HG03064 (cell line): ENCODE data around the gene MOCS1.

Source experiments
- ATAC-seq: cut with Tn5 transposase; IDR thresholded peaks from one replicate; pipeline ENCODE4 v1.9.1; 2021; ENCODE audit warnings: low read depth; ENCODE audit not compliant: unreplicated experiment

Gene MOCS1

DNA sequence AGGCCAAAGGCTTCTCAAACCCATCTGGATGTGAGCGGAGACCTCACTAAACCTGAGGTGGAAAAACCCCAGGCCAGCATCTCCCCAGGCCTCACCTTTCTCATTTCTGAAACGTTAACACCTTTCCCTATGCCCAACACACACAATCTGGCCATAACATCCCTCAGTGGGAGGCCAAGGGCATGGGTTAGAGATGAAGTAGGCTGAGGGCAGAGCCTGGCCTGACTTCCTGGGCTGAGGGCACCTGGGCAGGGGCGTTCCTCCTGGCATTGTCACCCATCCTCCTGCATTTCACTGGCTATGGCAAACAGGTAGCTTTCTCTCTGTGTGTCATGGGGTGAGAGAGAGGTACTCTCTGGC lies 8.4 kb downstream of the MOCS1 start:
- ATAC-seq = no peak

DNA sequence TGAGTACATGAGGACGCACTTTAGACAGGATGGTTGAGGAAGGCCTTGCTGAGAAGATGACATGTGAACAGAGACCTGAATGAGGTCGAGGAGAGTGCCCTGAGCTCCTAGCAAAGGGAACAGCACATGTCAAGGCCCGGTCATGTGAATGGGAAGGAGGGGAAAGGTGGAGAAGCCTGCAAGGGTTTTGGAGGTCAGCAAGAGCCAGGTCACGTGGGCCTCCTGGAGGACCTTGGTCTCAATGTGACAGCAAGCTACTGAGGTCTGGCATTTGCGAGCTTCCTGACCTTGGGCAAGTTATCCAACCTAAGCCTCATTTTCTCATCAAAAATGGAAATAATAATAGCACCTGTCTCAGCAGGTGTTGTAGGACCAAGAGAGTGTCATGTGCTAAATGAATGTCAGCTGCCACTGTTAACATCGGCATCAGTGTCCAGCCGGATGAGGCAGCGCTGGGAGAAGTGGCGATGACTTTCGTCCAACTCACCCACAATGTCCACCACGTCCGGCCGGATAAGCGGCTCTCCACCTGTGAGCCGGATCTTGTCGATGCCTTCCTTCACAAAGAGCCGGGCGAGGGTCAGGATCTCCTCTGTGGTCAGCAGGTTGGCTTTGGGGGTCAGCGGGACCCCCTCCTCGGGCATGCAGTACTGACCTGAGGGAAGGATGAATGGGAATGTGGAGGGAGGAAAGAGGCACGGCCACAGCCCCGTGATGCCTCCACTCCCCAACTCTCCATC lies 8.9 kb downstream of the MOCS1 start:
- ATAC-seq = no peak

DNA sequence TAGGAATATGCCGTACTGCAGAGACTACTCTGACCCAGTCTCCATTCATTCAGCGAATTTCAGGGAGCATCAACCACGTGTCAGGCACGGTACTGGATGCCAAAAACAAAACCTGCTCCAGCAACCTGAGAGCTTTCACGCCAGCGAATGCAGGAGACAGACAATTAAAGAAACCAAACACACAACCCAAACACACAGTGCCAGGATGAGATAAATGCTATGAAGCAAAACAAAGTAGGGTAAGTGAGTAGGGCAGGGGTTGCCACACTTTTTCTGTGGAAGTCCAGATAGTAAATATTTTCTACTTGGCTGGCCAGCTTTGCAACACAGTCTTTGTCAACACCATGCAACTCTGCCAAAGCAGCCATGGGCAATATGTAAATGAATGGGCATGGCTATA lies 10.0 kb downstream of the MOCS1 start:
- no peak for ATAC-seq

DNA sequence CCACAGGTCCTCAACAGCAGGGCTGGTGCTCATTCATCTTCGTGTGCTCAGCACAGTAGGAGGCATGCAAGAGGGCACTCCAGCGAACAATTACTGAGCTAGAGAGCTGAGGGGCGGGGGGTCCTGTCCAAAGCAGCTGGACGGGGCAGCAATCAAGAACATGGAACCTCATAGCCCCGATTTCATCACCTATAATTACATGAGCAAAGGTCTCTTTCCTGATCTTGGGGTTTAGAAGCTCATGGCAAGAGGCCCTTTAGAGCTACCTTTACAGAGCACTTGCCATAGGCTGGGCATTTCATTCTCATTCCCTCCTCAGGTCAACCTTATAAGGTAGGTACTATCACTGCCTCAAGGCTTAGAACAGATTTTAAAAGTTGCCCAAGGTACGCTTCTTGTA lies 10.4 kb downstream of the MOCS1 start:
- ATAC-seq = no peak

DNA sequence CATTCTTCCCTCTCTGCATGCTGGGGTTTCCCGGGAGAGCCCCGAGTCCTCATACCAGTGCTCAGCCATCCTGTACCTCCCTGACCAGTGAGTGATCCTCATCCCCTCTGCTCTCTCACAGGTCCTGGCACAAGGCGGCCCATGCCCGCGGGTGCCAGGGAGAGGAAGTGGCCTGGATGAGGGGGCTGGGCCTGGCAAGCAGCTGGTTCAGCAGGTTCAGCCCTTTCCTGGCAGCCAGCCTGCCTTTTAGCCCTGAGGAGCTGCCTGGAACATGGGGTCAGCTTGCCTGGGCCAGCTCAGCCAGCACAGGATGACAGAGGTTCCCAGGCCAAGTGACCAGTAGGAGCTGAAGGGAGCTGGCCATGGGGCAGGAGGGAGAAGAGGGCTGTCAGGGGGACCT lies 10.9 kb downstream of the MOCS1 start:
- no peak for ATAC-seq

DNA sequence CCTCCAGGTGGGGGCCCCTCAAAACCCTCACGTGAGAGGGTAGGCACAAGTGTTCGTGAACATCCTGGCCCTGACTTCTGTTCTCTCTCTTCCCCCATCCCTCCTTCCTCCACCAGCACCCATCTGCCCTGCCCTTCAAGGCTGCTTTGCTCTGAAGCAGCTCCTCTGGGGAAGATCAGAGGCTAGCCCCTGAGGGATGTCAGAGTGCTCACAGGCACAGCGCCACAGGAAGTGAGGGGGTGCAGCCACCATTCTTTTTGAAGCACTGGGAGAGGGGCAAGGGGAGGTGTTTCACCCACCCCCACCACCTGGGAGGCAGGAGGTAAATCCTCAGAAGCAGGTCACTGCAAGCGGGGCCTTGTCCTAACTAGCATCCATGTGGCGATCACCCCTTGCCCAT lies 11.4 kb downstream of the MOCS1 start:
- ATAC-seq = no peak

DNA sequence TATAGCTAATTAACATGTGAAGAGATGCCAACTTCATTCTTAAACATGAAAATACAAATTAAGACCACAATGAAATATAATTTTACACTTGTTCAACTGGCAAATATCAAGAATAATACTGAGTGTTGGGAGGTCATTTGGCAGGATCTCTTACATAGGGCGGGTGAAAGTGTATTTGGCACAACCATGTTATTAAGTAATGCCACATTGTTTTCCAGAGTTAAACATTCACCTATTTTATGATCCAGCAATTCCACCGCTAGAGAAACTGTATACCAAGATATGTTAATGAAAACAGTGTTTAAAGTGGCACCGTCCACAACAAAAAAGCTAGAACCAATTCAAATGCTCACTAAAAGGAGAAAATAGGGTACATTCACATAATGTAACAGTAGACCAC lies 14.1 kb downstream of the MOCS1 start:
- ATAC-seq = no peak

DNA sequence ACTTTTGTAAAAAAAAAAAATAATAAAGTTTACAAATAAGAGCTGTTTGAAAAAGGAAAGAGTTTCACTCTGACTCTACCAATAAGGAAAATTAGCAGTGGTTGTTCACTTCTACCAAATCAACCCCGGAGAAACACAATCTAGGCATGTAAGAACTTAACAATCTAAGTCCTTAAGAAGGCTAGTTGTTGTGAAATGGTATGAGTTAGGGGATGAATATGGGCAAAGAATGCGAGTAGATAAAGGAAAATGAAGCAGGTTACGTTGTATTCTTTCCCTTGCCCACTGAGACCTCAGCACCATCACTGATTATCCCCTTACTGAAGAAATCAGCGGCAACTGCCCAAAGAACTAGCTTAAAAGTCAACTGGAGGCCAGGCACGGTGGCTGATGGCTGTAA lies 15.4 kb downstream of the MOCS1 start:
- no peak for ATAC-seq

DNA sequence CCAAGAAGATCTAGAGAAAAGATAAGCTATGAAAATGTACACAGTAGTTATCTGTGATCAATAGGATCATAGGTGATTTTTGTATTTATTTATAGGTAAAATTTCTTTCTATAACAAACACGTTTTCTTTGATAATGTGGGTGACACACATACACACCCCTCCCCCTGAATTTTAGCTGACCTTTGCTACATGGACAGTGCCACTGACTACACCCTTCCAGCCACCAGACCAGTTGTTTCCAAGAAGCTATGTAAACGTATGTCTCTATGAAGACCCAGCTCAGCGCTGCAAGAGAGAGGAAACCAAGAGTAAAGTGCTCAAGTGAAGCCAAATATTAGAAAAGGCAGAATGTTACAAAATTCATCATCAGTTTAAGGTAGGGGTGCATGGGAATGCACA lies 16.3 kb downstream of the MOCS1 start:
- no peak for ATAC-seq

DNA sequence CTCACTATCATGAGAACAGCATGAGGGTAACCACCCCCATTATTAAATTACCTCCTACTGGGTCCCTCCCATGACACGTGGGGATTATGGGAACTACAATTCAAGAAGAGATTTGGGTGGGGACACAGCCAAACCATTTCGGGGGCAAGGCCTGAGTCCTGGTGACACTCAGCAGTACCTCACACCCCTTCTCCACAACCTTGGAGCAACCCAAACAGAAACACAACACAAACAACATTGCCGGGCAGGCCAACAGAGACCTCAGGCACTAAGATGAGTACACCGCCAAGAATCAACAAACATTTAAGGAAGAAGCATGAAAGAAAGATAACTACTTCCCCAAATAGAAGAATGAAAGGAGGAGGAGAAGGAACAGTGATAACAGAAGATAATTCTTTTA lies 16.9 kb downstream of the MOCS1 start:
- no peak for ATAC-seq

DNA sequence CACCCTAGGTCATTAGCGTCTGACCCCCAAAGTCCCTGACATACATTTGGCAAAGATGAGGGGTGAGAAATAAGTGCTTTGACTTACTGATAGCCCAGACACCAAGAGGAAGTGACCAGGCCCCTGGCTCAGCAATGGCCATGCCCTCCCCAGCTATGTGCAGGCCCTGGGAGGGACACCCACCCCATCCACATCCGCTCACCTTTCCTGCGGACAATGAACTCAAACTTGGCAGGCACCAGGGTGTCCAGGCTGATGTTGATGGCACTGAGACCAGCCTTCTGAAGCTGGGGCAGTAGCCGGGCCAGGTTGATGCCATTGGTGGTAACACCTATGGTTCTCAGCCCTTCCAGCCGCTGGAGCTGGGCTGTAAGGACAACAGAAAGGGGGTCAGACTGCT lies 18.4 kb downstream of the MOCS1 start:
- ATAC-seq = no peak

DNA sequence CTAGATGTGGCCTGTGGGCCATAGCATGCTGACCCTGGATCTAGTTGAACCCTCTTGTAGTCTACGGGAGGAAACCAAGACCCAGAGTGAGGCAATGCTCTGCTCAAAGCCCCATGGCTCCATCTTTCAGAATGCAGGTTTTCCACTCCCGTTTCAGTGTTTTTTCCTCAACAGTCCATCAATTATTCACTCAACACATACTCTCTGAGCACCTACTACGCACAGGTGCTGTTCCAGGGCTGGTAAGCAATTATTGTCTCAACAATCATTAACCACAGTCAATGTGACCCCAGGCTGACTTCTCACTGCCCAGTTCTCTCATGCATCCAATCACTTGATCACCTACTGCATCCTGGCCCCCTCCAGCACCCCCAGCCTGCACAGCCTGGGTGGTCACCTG lies 20.0 kb downstream of the MOCS1 start:
- no peak for ATAC-seq

DNA sequence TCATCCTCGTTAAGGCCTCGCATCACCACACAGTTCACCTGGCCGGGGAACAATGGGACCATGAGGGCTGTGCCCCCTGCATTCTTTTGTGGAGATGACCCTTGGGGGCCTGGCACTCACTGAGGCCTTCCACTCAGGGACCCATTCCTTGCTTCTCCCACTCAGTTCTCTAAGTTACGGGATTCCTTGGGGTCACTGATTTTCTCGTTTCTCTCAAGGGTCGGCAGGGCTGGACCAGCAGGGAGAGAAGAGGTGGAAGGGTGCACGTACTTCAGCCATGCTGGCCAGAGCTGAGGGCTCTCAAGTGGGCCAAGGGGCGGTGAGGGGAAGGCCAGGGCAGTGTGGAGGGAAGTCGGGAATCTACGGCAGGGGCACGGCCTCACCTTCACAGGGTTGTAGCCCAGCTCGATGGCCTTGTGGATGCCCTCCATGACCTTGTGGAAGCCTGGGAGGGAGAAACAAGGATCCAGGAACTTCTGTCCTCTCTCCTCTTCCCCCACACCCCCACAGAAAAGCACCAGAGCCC lies 20.8 kb downstream of the MOCS1 start:
- no peak for ATAC-seq

DNA sequence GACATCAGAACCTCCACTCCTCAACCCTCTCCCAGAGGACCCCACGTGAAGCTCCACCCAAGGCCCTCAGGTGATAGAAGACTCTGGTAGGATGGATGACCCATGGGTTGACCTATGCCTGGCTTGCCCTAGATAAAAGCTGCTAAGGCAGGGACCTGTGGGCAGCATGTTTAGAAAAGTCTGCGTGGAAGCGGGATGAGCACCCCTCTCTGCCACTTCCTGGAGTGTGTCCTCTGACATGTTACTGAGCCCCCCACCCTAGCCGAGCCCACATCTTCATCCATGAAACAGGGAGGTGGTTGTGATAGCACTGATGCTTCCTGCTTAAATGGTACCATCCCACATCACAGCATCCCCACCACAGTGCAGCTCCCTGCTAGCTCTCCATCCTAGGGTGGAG lies 21.8 kb downstream of the MOCS1 start:
- no peak for ATAC-seq

DNA sequence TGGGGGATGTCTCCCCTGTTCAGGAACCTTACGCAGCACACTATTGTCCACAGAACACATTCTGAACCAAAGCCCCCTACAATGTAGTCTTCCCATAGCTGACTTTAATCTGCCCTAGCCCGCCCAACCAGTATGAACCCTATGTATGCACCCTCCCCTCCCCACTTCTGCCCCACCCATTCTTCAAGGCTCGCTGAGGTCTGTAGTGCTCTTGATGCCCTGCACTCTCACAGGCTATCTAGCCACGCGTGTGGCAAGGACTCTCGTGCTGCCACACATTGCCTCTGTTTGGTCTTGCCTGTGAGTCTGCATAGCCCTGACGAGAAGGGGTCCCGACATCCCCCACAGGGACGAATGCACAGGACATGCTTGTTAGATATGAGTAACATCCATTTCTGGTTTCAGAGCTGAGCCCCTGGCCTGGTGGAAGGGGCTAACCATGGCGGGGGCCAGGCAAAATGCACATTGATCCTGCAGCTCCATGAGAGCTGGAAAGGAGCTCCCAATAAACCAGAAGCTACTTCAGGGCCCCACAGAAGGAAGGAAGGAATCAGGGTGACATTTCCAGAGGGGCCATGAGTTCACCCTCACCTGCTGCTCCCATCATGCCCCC lies 22.6 kb downstream of the MOCS1 start:
- ATAC-seq = no peak

DNA sequence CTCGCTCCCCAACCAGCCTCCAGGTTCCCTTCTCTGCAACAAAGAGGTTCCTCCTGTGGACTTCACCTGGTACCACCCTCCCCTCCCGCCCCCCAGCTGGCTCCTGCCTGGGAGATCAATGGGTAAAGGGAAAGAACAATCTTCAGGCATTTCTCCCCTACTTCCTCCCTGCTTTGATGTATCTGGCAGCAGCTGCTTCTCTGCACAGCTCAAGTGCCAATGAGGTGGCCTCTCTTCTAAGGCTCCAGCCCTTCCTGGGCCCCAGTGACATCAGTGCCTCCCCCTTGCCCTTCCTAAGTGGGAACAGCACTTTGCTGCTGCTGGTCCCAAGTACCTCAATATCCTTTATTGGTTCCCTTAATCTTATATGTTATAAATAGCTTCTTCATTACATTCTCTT lies 23.5 kb downstream of the MOCS1 start:
- no peak for ATAC-seq

DNA sequence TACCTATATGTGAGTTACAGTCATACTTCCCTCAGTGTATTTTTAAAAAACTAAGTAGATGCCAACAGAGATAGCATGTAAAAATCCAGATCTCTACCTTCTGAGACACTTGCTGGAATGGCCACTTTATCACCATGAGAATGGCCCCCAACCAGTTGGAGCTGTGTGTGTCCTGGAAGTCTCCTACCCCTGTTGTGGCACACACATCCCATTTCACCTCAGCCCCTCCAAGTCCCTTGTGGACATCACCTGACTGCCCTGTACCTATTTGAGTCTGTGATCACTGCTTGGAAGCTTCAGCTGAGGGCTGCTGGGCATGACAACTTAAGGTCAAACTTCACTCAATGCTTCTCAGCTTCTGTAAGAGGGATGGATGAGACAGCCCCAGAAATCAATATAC lies 24.1 kb downstream of the MOCS1 start:
- no peak for ATAC-seq

DNA sequence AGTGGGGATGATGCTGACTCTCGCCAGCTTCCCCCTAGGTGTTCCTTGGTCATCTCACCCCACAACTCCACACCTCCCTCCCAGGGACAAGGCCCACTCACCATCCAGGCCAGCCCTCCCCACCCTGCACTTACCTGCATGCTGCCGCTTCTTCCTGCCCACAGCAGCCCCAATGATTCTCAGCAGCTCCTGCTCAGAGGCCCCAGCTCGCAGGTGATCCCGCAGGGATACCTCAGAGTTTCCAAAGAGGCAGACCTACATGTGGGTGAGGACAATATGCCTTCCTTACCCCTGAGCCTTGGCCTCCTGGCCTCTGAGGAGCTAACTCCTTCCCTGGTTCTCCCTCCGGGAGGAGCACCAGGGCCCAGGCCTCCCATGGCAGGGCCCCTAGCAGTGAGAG lies 24.6 kb downstream of the MOCS1 start:
- ATAC-seq = no peak

DNA sequence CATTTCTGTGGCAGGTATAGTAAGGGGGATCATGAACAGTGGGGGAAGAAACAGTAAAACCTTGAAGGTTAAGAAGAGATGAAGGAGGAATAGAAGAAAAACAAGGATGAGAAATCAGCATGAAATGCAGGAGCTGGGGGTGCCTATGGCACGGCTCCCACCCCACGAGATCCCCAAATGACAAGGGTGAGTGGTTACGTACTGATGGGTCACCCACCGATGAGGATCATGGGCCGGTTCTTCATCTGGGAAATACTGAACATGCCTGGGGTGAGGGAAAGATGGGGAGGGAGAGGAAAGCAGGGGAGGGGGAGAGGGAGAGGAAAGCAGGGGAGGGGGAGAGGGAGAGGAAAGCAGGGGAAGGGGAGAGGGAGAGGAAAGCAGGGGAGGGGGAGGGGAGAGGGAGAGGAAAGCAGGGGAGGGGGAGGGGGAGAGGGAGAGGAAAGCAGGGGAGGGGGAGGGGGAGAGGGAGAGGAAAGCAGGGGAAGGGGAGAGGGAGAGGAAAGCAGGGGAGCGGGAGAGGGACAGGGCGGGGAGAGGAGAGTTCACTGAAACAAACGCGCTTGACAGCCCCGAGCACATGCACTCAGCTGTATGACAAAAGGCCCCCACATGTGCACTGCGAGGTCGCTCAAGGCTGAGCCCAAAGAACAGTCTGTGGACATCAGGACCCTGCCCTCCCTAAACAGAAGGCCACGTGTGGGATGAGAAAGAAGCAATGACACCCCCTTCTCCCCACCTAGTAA lies 25.3 kb downstream of the MOCS1 start:
- ATAC-seq = no peak

DNA sequence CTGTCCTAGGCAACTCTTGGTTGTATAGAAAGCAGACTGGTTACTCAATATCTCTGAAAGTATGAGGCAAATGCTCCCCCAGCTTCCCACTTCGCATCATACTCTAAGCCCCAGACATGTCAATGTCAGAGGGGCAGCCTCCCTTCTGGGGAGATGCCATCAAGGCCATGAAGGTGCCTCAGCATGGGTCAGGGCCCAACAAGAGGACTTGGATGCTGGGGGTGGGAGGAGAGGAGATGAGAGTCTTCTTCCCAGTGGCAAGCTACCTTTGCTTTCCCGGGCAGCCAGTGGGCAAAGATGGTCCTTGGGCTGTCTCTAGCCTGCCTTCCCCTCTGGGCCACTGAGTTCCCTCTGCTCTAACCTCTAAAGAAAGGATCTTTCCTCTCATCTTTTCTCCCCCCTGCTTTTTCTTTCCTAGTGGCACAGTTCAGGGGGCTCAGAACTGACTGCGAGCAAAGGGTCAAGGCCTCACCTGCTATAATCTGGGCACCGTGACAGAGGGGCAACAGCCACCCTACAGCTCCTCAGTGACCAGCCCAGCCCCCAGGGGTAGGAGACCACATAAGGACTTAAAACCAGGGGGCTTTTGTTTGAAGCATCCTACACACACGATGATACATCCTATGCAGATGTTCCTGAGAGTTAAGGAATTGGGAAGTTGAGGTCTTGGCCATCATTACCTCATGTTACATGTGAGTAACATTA lies 26.2 kb downstream of the MOCS1 start:
- no peak for ATAC-seq

DNA sequence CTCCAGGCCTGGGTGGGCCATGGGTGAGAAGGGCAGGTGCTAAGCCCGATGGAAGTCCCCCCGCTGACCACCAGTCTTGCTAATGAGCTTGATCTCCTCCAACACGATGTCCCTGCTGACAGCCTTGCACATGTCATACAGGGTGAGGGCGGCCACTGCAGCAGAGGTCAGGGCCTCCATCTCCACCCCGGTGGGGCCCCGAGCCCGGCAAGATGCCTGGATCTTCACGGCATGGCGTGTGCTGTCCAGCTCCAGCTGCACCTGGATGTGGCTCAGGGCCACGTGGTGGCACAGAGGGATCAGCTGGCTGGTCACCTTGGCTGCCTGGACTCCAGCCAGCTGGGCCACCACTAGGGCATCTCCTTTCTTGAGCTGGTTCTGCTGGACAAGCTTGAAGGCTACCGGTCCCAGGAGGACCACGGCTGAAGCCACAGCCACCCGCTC lies 27.9 kb downstream of the MOCS1 start:
- no peak for ATAC-seq
